Nephron progenitor cell (in vitro differentiated cells): ENCODE results near the gene ATP8B1.
"Not testable (repeated sequence)": the region's sequence is repeated elsewhere in the genome, so short reads cannot be mapped to it uniquely, and the experiment has no call there.

Source experiments
- DNase-seq: peaks from one replicate; pipeline ENCODE4 v3.0.0; 2021
- H3K27ac Mint-ChIP-seq: 2 replicates; pipeline ENCODE4 v1.8.0; 2021; ENCODE audit warnings: mild to moderate bottlenecking, moderate library complexity, mixed read lengths
- H3K27me3 Mint-ChIP-seq: 2 replicates; pipeline ENCODE4 v1.8.0; 2021; ENCODE audit warnings: mild to moderate bottlenecking, low read depth, mixed read lengths; ENCODE audit not compliant: poor library complexity
- H3K36me3 Mint-ChIP-seq: 2 replicates; pipeline ENCODE4 v1.8.0; 2021; ENCODE audit warnings: low read depth, mixed read lengths
- H3K4me1 Mint-ChIP-seq: 2 replicates; pipeline ENCODE4 v1.8.0; 2021; ENCODE audit warnings: mixed read lengths
- H3K4me3 Mint-ChIP-seq: 2 replicates; pipeline ENCODE4 v1.8.0; 2021; ENCODE audit warnings: mild to moderate bottlenecking, moderate library complexity, mixed read lengths
- H3K9me3 Mint-ChIP-seq: 2 replicates; pipeline ENCODE4 v1.8.0; 2021; ENCODE audit warnings: mild to moderate bottlenecking, moderate library complexity, mixed read lengths
- CTCF ChIP-seq: fragments of 200-600 bp; sonication (generic); IDR thresholded peaks from 2 replicates; pipeline ENCODE4 v1.5.0; 2021; ENCODE audit warnings: antibody characterized with exemption

ATP8B1 gene

GRCh38 chr18:57655740-57656139 lies 147.4 kb downstream of the ATP8B1 start:
- H3K9me3 Mint-ChIP-seq = peaks cover 21% of the 10 kb centered on the region
- H3K4me3 Mint-ChIP-seq = no peak overlapping the region
- no peak overlapping the region for H3K27ac Mint-ChIP-seq
- H3K36me3 Mint-ChIP-seq = peaks cover 14% of the 10 kb centered on the region
- no peaks in the 10 kb centered on the region for H3K4me1 Mint-ChIP-seq
- no peak for DNase-seq
- H3K27me3 Mint-ChIP-seq = no peaks in the 10 kb centered on the region
- TF ChIP-seq CTCF = no peak

GRCh38 chr18:57651914-57652313 lies 151.2 kb downstream of the ATP8B1 start:
- H3K9me3 Mint-ChIP-seq = peaks cover 21% of the 10 kb centered on the region
- no peak overlapping the region for H3K27ac Mint-ChIP-seq
- H3K4me3 Mint-ChIP-seq = no peak overlapping the region
- no peak for TF ChIP-seq CTCF
- peaks cover 14% of the 10 kb centered on the region for H3K36me3 Mint-ChIP-seq
- H3K4me1 Mint-ChIP-seq = no peaks in the 10 kb centered on the region
- DNase-seq = no peak
- H3K27me3 Mint-ChIP-seq = no peaks in the 10 kb centered on the region

GRCh38 chr18:57649556-57650500 lies 153.3 kb downstream of the ATP8B1 start:
- peaks cover 13% of the 10 kb centered on the region for H3K9me3 Mint-ChIP-seq
- H3K4me3 Mint-ChIP-seq = no peak overlapping the region
- peaks cover 15% of the 10 kb centered on the region for H3K36me3 Mint-ChIP-seq
- H3K27me3 Mint-ChIP-seq = no peaks in the 10 kb centered on the region
- DNase-seq = no peak
- H3K27ac Mint-ChIP-seq = no peak overlapping the region
- no peak for TF ChIP-seq CTCF
- H3K4me1 Mint-ChIP-seq = no peaks in the 10 kb centered on the region

- H3K4me3 Mint-ChIP-seq = no peak overlapping the region
- H3K36me3 Mint-ChIP-seq = peaks cover 20% of the 10 kb centered on the region
- no peak for DNase-seq
Observed at GRCh38 chr18:57648414-57648813, 154.7 kb downstream of the ATP8B1 start.

GRCh38 chr18:57644540-57644939 lies 158.6 kb downstream of the ATP8B1 start:
- Mint-ChIP-seq H3K4me3 (no peak overlapping the region), H3K4me1 (no peaks in the 10 kb centered on the region), H3K9me3 (peaks cover 26% of the 10 kb centered on the region), H3K27me3 (no peaks in the 10 kb centered on the region), H3K36me3 (peaks cover 52% of the 10 kb centered on the region), H3K27ac (peak overlapping the region; percentile 71)
- no peak for DNase-seq
- no peak for TF ChIP-seq CTCF

More at GRCh38 chr18:57648414-57648813, 154.7 kb downstream of the ATP8B1 start:
- Mint-ChIP-seq H3K9me3 (peaks cover 3% of the 10 kb centered on the region), H3K27me3 (no peaks in the 10 kb centered on the region), H3K27ac (no peak overlapping the region), H3K4me1 (no peaks in the 10 kb centered on the region)
- no peak for TF ChIP-seq CTCF

- H3K4me1 Mint-ChIP-seq, H3K27me3 Mint-ChIP-seq, H3K4me3 Mint-ChIP-seq, DNase-seq, H3K27ac Mint-ChIP-seq: not testable (repeated sequence)
- peaks cover 54% of the 10 kb centered on the region for H3K36me3 Mint-ChIP-seq
- H3K9me3 Mint-ChIP-seq = peaks cover 26% of the 10 kb centered on the region
Observed at GRCh38 chr18:57643726-57644125, 159.4 kb downstream of the ATP8B1 start.

- peaks cover 26% of the 10 kb centered on the region for H3K9me3 Mint-ChIP-seq
- H3K4me3 Mint-ChIP-seq, H3K4me1 Mint-ChIP-seq, H3K27me3 Mint-ChIP-seq, DNase-seq, H3K27ac Mint-ChIP-seq: not testable (repeated sequence)
- peaks cover 63% of the 10 kb centered on the region for H3K36me3 Mint-ChIP-seq
Observed at GRCh38 chr18:57642462-57642861, 160.7 kb downstream of the ATP8B1 start.
